Small intestine (tissue), 7 donors: ENCODE results near the gene CCL11. TPM values are rescaled to one million over a fixed set of nuclear protein-coding genes. Genes with fewer than 3 reads are reported as not detected.

Experiments used
- DNase-seq, 2 donors: peaks; one replicate each; pipeline versions ENCODE4 v3.0.0 to v3.0.0-alpha.2; 2013
- FAIRE-seq: peaks from 2 replicates; lab custom pipeline; 2012; peaks lifted over from hg19 to GRCh38; lab: Jason Lieb, UNC
- H3K27ac ChIP-seq, 3 donors: one replicate each; pipeline ENCODE4 v1.5.1; 2013; ENCODE audit warnings: low read length in 2 of 3, mild to moderate bottlenecking in 2 of 3, control low read depth in 1 of 3, inconsistent platforms in 1 of 3, low read depth in 1 of 3, moderate library complexity in 1 of 3
- H3K27me3 ChIP-seq, 3 donors: one replicate each; pipeline ENCODE4 v1.6.1; 2013; ENCODE audit warnings: low read length in 3 of 3, inconsistent platforms in 1 of 3; ENCODE audit not compliant: control insufficient read depth in 3 of 3, insufficient read depth in 3 of 3
- H3K36me3 ChIP-seq, 3 donors: one replicate each; pipeline ENCODE4 v1.6.1; 2013; ENCODE audit warnings: low read length in 3 of 3, inconsistent platforms in 1 of 3, low read depth in 1 of 3, mild to moderate bottlenecking in 1 of 3, moderate library complexity in 1 of 3; ENCODE audit not compliant: control insufficient read depth in 3 of 3, insufficient read depth in 2 of 3
- H3K4me1 ChIP-seq, 3 donors: one replicate each; pipeline ENCODE4 v1.6.1; 2013; ENCODE audit warnings: low read length in 2 of 3, inconsistent platforms in 1 of 3, low read depth in 1 of 3, mild to moderate bottlenecking in 1 of 3, moderate library complexity in 1 of 3; ENCODE audit not compliant: control insufficient read depth in 3 of 3, insufficient read depth in 2 of 3
- H3K4me3 ChIP-seq, 3 donors: one replicate each; pipeline ENCODE4 v1.5.1; 2013; ENCODE audit warnings: low read length in 3 of 3, control low read depth in 1 of 3, inconsistent platforms in 1 of 3, low read depth in 1 of 3, mild to moderate bottlenecking in 1 of 3, moderate library complexity in 1 of 3
- H3K9me3 ChIP-seq, 2 donors: one replicate each; pipeline ENCODE4 v1.6.1; 2013; ENCODE audit warnings: low read depth in 1 of 2, low read length in 1 of 2; ENCODE audit not compliant: control insufficient read depth in 2 of 2, insufficient read depth in 1 of 2
- WGBS, 3 donors: extraction: QIAGEN DNeasy Blood & Tissue Kit; methylation state at CpG; one replicate each; pipeline ENCODE4 v1.1.7; 2013; 5-methylcytosine and 5-hydroxymethylcytosine counted together
- polyA plus RNA-seq, 4 donors: library from polyadenylated mRNA; stranded (reverse) in 3 of 4; unstranded in 1 of 4; fragments of 200-250 nt in 3 of 4; fragments of 120-200 nt in 1 of 4; gene quantifications; one replicate each; pipeline versions ENCODE4 v1.2.1 to v1.2.3, GENCODE V29; 2013
- donor health status: healthy with polysubstance abuse.
- donor health status: control.
- donor health status: control.
- donor health status: Bipolar disorder and iron deficiency.
- donor health status: healthy.

Gene CCL11
- polyA plus RNA-seq, 4 donors, result 0.43 to 12.4 (median 0.45) TPM; not detected in 1

DNA sequence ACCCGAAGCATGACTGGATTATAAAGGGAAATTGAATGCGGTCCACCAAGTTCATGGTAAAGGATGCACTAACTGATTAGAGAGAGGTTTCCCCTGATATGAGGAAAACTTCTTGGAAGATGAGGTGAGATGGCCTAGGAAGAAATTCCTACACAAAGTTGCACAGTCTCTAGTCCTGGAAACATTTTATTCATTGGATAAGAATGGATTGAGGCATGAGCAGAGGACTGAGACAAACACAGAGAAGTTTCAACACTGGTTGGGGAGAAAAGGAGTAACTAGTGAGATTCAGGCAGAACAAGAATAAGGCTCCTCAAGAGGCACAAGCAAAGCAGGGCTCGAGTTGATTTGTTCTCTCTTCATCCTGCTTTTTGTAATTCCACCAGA, 32.4 kb upstream of the CCL11 start:
- Histone ChIP-seq H3K27ac (peak overlapping the region in 2 of 3 donors; percentile 3 to 88), H3K4me3 (no peak overlapping the region), H3K9me3 (no peaks in the 10 kb centered on the region), H3K4me1 (peaks cover 0 to 61% (median 10%) of the 10 kb centered on the region in 3 donors), H3K27me3 (peaks cover 0 to 2% (median 0%) of the 10 kb centered on the region in 3 donors), H3K36me3 (no peaks in the 10 kb centered on the region)
- DNase-seq (no peak), FAIRE-seq (no peak)
- 72 to 81% (median 74%) methylated on average over 3 of the region's 3 CpGs for WGBS, 3 donors

- Histone ChIP-seq H3K27ac (peak overlapping the region in 2 of 3 donors; percentile 77 to 88), H3K27me3 (peaks cover 0 to 2% (median 0%) of the 10 kb centered on the region in 3 donors), H3K9me3 (no peaks in the 10 kb centered on the region), H3K36me3 (no peaks in the 10 kb centered on the region), H3K4me3 (no peak overlapping the region), H3K4me1 (peaks cover 0 to 52% (median 4%) of the 10 kb centered on the region in 3 donors)
- no peak for DNase-seq
- FAIRE-seq, result no peak
- WGBS, 3 donors, result 49 to 65% (median 61%) methylated on average over 3 of the region's 3 CpGs
Observed at GRCh38 chr17:34254146-34254545, 31.4 kb upstream of the CCL11 start.

- Histone ChIP-seq H3K9me3 (no peaks in the 10 kb centered on the region), H3K36me3 (no peaks in the 10 kb centered on the region), H3K4me1 (peaks cover 0 to 45% (median 2%) of the 10 kb centered on the region in 3 donors), H3K4me3 (peak within 1 kb of the TSS in 2 of 3 donors; percentile 19 to 46), H3K27ac (peak within 1 kb of the TSS in 2 of 3 donors; percentile 77 to 88), H3K27me3 (peaks cover 0 to 2% (median 0%) of the 10 kb centered on the region in 3 donors)
- DNase-seq, result peak; percentile 21 to 78
- FAIRE-seq, result no peak
- 4 to 10% (median 4%) methylated on average over 11 of the region's 11 CpGs for WGBS, 3 donors
Observed at GRCh38 chr17:34254651-34255380, 30.7 kb upstream of the CCL11 start, which contains the start of gene CCL2. TSS of gene CCL2 (plus strand) at chr17:34255285. CDS start at chr17:34255350, 65 bp downstream.

- no peak for FAIRE-seq
- H3K36me3 ChIP-seq, result no peaks in the 10 kb centered on the region
- peaks cover 0 to 2% (median 0%) of the 10 kb centered on the region in 3 donors for H3K27me3 ChIP-seq
- peak overlapping the region in 2 of 3 donors; percentile 77 to 88 for H3K27ac ChIP-seq
- no peaks in the 10 kb centered on the region for H3K9me3 ChIP-seq
- 27 to 38% (median 29%) methylated on average over 5 of the region's 5 CpGs for WGBS, 3 donors
- no peak for DNase-seq
- peak overlapping the region in 2 of 3 donors; percentile 19 to 46 for H3K4me3 ChIP-seq
- H3K4me1 ChIP-seq, result peaks cover 0 to 42% (median 2%) of the 10 kb centered on the region in 3 donors
Observed at GRCh38 chr17:34255381-34255732, 30.2 kb upstream of the CCL11 start.

- Histone ChIP-seq H3K27me3 (peaks cover 0 to 2% (median 0%) of the 10 kb centered on the region in 3 donors), H3K36me3 (no peaks in the 10 kb centered on the region), H3K9me3 (no peaks in the 10 kb centered on the region), H3K4me3 (peak overlapping the region in 1 of 3 donors; percentile 46), H3K27ac (peak overlapping the region in 2 of 3 donors; percentile 77 to 88), H3K4me1 (peaks cover 0 to 37% (median 2%) of the 10 kb centered on the region in 3 donors)
- DNase-seq (no peak), FAIRE-seq (no peak)
- WGBS, 3 donors, result 65 to 84% (median 71%) methylated on average over 1 of the region's 1 CpG
Observed at GRCh38 chr17:34255841-34256240, 29.7 kb upstream of the CCL11 start.

DNA sequence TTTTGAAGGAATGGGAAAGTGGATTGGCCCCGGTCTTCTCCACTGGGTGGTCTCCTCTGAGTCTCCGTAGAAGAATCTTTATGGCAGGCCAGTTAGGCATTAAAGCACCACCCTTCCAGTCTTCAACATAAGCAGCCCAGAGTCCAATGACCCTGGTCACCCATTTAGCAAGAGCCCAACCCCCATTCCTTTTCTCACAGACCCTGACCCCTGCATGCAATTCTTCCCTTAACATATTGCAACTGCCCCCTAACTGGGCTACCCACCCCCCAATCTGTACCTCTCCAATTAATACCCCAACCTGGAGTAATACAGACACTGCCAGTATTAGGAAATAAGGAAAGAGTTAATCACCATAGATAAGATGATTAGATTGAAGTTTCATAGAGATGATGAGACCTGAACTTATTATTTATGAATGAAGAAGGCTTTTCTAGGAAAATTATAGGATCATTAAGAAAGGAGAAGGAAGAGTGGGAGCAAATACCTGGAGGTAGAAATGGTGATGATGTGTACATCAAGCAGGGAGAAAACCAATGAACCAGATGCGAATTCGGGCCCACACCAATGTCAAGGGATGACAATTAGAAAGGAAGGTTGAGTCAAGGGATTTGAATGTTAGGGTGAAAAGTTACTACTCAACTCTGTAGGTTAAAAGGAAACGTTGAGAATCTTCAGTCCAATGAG, 28.1 kb upstream of the CCL11 start:
- WGBS, 3 donors, result 76 to 78% (median 78%) methylated on average over 5 of the region's 5 CpGs
- DNase-seq, result no peak
- FAIRE-seq, result no peak
- Histone ChIP-seq H3K27ac (no peak overlapping the region), H3K4me3 (no peak overlapping the region), H3K36me3 (no peaks in the 10 kb centered on the region), H3K9me3 (no peaks in the 10 kb centered on the region), H3K27me3 (peaks cover 0 to 2% (median 0%) of the 10 kb centered on the region in 3 donors), H3K4me1 (peaks cover 0 to 23% (median 2%) of the 10 kb centered on the region in 3 donors)

DNA sequence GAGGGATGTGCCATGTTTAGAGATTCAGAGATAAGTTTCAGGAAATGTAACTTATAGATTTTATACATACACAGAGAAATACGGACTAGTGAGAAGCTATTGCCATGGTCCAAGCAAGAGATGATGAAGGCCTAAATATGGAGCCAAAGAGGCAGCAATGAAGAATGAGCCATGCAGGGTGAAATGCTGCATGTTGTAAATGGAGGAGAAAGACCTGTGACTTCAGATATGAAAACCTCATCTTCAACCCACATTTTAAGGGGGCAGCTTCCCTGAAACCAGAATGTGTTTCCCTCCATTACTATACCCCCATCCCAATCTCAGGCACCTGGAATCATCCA, 27.6 kb upstream of the CCL11 start:
- no peak for FAIRE-seq
- 71 to 100% (median 93%) methylated on average over 1 of the region's 1 CpG for WGBS, 3 donors
- peaks cover 0 to 18% (median 2%) of the 10 kb centered on the region in 3 donors for H3K4me1 ChIP-seq

DNA sequence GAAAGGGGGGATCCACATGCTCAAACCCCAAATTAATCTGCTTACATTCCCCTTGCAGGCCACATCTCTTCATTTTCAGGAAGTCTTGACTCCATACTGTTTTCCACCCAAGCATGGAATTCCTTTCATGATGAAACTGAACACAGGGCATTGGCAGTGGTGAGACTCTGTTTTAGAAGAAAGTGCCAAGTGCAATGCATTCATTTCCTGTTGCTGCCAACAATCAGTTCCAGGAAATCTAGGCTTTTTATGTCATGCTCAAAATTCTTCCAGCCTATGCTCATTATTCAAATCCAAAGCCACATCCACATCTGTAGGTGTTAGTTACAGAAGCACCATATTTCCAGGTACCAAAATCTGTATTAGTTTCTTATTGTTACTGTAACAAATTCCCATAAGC, 26.4 kb upstream of the CCL11 start:
- Histone ChIP-seq H3K27me3 (peaks cover 0 to 2% (median 0%) of the 10 kb centered on the region in 3 donors), H3K4me1 (peaks cover 0 to 10% (median 0%) of the 10 kb centered on the region in 3 donors), H3K36me3 (no peaks in the 10 kb centered on the region), H3K27ac (no peak overlapping the region), H3K4me3 (no peak overlapping the region), H3K9me3 (no peaks in the 10 kb centered on the region)
- no peak for DNase-seq
- FAIRE-seq, result no peak

More for the DNA sequence above, 27.6 kb upstream of the CCL11 start:
- no peak overlapping the region for H3K27ac ChIP-seq
- H3K36me3 ChIP-seq, result no peaks in the 10 kb centered on the region
- peaks cover 0 to 2% (median 0%) of the 10 kb centered on the region in 3 donors for H3K27me3 ChIP-seq
- no peak for DNase-seq
- H3K4me3 ChIP-seq, result no peak overlapping the region
- H3K9me3 ChIP-seq, result no peaks in the 10 kb centered on the region
